ENCODE measurements around the gene MYEOV.

MYEOV gene

GRCh38 chr11:69318093-69318420, 24.1 kb downstream of the MYEOV start:
- Histone ChIP-seq H3K27me3 (ENCODE audit: insufficient read depth, low read length) (no peaks in the 10 kb centered on the region), H3K4me3 (ENCODE audit: low read depth, low read length) (no peak overlapping the region), H3K36me3 (ENCODE audit: insufficient read depth, low read length) (0 out of 2 replicates have a peak, but pooled peaks cover 5% of the 10 kb centered on the region), H3K27ac (ENCODE audit: low read depth, low read length) (peak overlapping the region; percentile 73), H3K79me2 (ENCODE audit: control insufficient read depth, insufficient read depth, low read length, unreplicated experiment) (peaks cover 9% of the 10 kb centered on the region), H2AFZ (ENCODE audit: low read length, unreplicated experiment) (no peak overlapping the region), H3K4me1 (ENCODE audit: control insufficient read depth, insufficient read depth, low read length, unreplicated experiment) (peaks cover 54% of the 10 kb centered on the region)

- no peaks in the 10 kb centered on the region for H3K27me3 ChIP-seq (ENCODE audit: insufficient read depth, low read length)
- H3K79me2 ChIP-seq (ENCODE audit: control insufficient read depth, insufficient read depth, low read length, unreplicated experiment) = peaks cover 16% of the 10 kb centered on the region
- 0 out of 2 replicates have a peak, but pooled peaks cover 3% of the 10 kb centered on the region for H3K36me3 ChIP-seq (ENCODE audit: insufficient read depth, low read length)
- no peak overlapping the region for H3K27ac ChIP-seq (ENCODE audit: low read depth, low read length)
- H2AFZ ChIP-seq (ENCODE audit: low read length, unreplicated experiment) = no peak overlapping the region
- no peak overlapping the region for H3K4me3 ChIP-seq (ENCODE audit: low read depth, low read length)
- peaks cover 54% of the 10 kb centered on the region for H3K4me1 ChIP-seq (ENCODE audit: control insufficient read depth, insufficient read depth, low read length, unreplicated experiment)
Observed at GRCh38 chr11:69319255-69320106, 25.5 kb downstream of the MYEOV start.

GRCh38 chr11:69320326-69320725, 26.4 kb downstream of the MYEOV start:
- H3K36me3 ChIP-seq (ENCODE audit: insufficient read depth, low read length) = no peaks in the 10 kb centered on the region
- no peaks in the 10 kb centered on the region for H3K27me3 ChIP-seq (ENCODE audit: insufficient read depth, low read length)
- no peak overlapping the region for H3K4me3 ChIP-seq (ENCODE audit: low read depth, low read length)
- peak overlapping the region; percentile 88; the same call in 1 of the 2 replicates for H3K27ac ChIP-seq (ENCODE audit: low read depth, low read length)
- H3K4me1 ChIP-seq (ENCODE audit: control insufficient read depth, insufficient read depth, low read length, unreplicated experiment) = peaks cover 54% of the 10 kb centered on the region
- no peak overlapping the region for H2AFZ ChIP-seq (ENCODE audit: low read length, unreplicated experiment)
- H3K79me2 ChIP-seq (ENCODE audit: control insufficient read depth, insufficient read depth, low read length, unreplicated experiment) = peaks cover 16% of the 10 kb centered on the region

GRCh38 chr11:69320756-69321741, 27.1 kb downstream of the MYEOV start:
- Histone ChIP-seq H3K79me2 (ENCODE audit: control insufficient read depth, insufficient read depth, low read length, unreplicated experiment) (peaks cover 16% of the 10 kb centered on the region), H3K27me3 (ENCODE audit: insufficient read depth, low read length) (no peaks in the 10 kb centered on the region), H3K36me3 (ENCODE audit: insufficient read depth, low read length) (no peaks in the 10 kb centered on the region), H3K4me1 (ENCODE audit: control insufficient read depth, insufficient read depth, low read length, unreplicated experiment) (peaks cover 54% of the 10 kb centered on the region), H2AFZ (ENCODE audit: low read length, unreplicated experiment) (no peak overlapping the region), H3K27ac (ENCODE audit: low read depth, low read length) (peak overlapping the region; percentile 88), H3K4me3 (ENCODE audit: low read depth, low read length) (peak overlapping the region; percentile 2; the same call in 1 of the 2 replicates)

- Histone ChIP-seq H2AFZ (ENCODE audit: low read length, unreplicated experiment) (no peak overlapping the region), H3K4me3 (ENCODE audit: low read depth, low read length) (no peak overlapping the region), H3K79me2 (ENCODE audit: control insufficient read depth, insufficient read depth, low read length, unreplicated experiment) (peaks cover 16% of the 10 kb centered on the region), H3K36me3 (ENCODE audit: insufficient read depth, low read length) (no peaks in the 10 kb centered on the region), H3K4me1 (ENCODE audit: control insufficient read depth, insufficient read depth, low read length, unreplicated experiment) (peaks cover 50% of the 10 kb centered on the region), H3K27me3 (ENCODE audit: insufficient read depth, low read length) (no peaks in the 10 kb centered on the region), H3K27ac (ENCODE audit: low read depth, low read length) (peak overlapping the region; percentile 88)
Observed at GRCh38 chr11:69321877-69322361, 28.0 kb downstream of the MYEOV start.

- Histone ChIP-seq H3K27me3 (ENCODE audit: insufficient read depth, low read length) (no peaks in the 10 kb centered on the region), H3K4me3 (ENCODE audit: low read depth, low read length) (no peak overlapping the region), H3K27ac (ENCODE audit: low read depth, low read length) (no peak overlapping the region), H3K36me3 (ENCODE audit: insufficient read depth, low read length) (no peaks in the 10 kb centered on the region), H3K79me2 (ENCODE audit: control insufficient read depth, insufficient read depth, low read length, unreplicated experiment) (peaks cover 16% of the 10 kb centered on the region), H3K4me1 (ENCODE audit: control insufficient read depth, insufficient read depth, low read length, unreplicated experiment) (peaks cover 24% of the 10 kb centered on the region), H2AFZ (ENCODE audit: low read length, unreplicated experiment) (no peak overlapping the region)
Observed at GRCh38 chr11:69325446-69325845, 31.5 kb downstream of the MYEOV start.

GRCh38 chr11:69326622-69327219, 32.8 kb downstream of the MYEOV start:
- Histone ChIP-seq H2AFZ (ENCODE audit: low read length, unreplicated experiment) (no peak overlapping the region), H3K27me3 (ENCODE audit: insufficient read depth, low read length) (no peaks in the 10 kb centered on the region), H3K36me3 (ENCODE audit: insufficient read depth, low read length) (no peaks in the 10 kb centered on the region), H3K4me3 (ENCODE audit: low read depth, low read length) (no peak overlapping the region), H3K4me1 (ENCODE audit: control insufficient read depth, insufficient read depth, low read length, unreplicated experiment) (peaks cover 11% of the 10 kb centered on the region), H3K27ac (ENCODE audit: low read depth, low read length) (no peak overlapping the region), H3K79me2 (ENCODE audit: control insufficient read depth, insufficient read depth, low read length, unreplicated experiment) (peaks cover 16% of the 10 kb centered on the region)

- no peak overlapping the region for H3K4me3 ChIP-seq (ENCODE audit: low read depth, low read length)
- no peak overlapping the region for H2AFZ ChIP-seq (ENCODE audit: low read length, unreplicated experiment)
- no peak overlapping the region for H3K27ac ChIP-seq (ENCODE audit: low read depth, low read length)
- no peaks in the 10 kb centered on the region for H3K27me3 ChIP-seq (ENCODE audit: insufficient read depth, low read length)
- H3K79me2 ChIP-seq (ENCODE audit: control insufficient read depth, insufficient read depth, low read length, unreplicated experiment) = peaks cover 10% of the 10 kb centered on the region
- H3K4me1 ChIP-seq (ENCODE audit: control insufficient read depth, insufficient read depth, low read length, unreplicated experiment) = peaks cover under 1% of the 10 kb centered on the region
- no peaks in the 10 kb centered on the region; the same call in 1 of the 2 replicates for H3K36me3 ChIP-seq (ENCODE audit: insufficient read depth, low read length)
Observed at GRCh38 chr11:69327741-69328191, 33.8 kb downstream of the MYEOV start.

- Histone ChIP-seq H3K36me3 (ENCODE audit: insufficient read depth, low read length) (no peaks in the 10 kb centered on the region; the same call in 1 of the 2 replicates), H3K79me2 (ENCODE audit: control insufficient read depth, insufficient read depth, low read length, unreplicated experiment) (peaks cover 5% of the 10 kb centered on the region), H2AFZ (ENCODE audit: low read length, unreplicated experiment) (no peak overlapping the region), H3K4me3 (ENCODE audit: low read depth, low read length) (no peak overlapping the region), H3K27me3 (ENCODE audit: insufficient read depth, low read length) (no peaks in the 10 kb centered on the region), H3K27ac (ENCODE audit: low read depth, low read length) (no peak overlapping the region), H3K4me1 (ENCODE audit: control insufficient read depth, insufficient read depth, low read length, unreplicated experiment) (no peaks in the 10 kb centered on the region)
Observed at GRCh38 chr11:69328231-69328630, 34.3 kb downstream of the MYEOV start.

- Histone ChIP-seq H3K27ac (ENCODE audit: low read depth, low read length) (no peak overlapping the region), H2AFZ (ENCODE audit: low read length, unreplicated experiment) (no peak overlapping the region), H3K79me2 (ENCODE audit: control insufficient read depth, insufficient read depth, low read length, unreplicated experiment) (no peaks in the 10 kb centered on the region)
Observed at GRCh38 chr11:69329581-69329980, 35.6 kb downstream of the MYEOV start.

More at GRCh38 chr11:69329581-69329980, 35.6 kb downstream of the MYEOV start:
- no peak overlapping the region for H3K4me3 ChIP-seq (ENCODE audit: low read depth, low read length)
- no peaks in the 10 kb centered on the region for H3K4me1 ChIP-seq (ENCODE audit: control insufficient read depth, insufficient read depth, low read length, unreplicated experiment)
- no peaks in the 10 kb centered on the region; the same call in 1 of the 2 replicates for H3K36me3 ChIP-seq (ENCODE audit: insufficient read depth, low read length)
- no peaks in the 10 kb centered on the region for H3K27me3 ChIP-seq (ENCODE audit: insufficient read depth, low read length)

All from ACC112 (cell line).